ENCODE measurements around the gene ARMH3.
A peak's percentile ranks its signal among the peaks of the same experiment; 100 is the strongest.

ARMH3 gene

GRCh38 chr10:101817337-101818118 lies 238.4 kb downstream of the ARMH3 start:
- TF ChIP-seq CTCF (IDR thresholded peaks at IDR 0.05; ENCODE audit: low read length, missing control alignments): no peak
- peak; percentile 97 for DNase-seq (ENCODE audit: low read depth)
- H3K4me3 ChIP-seq (replicated peaks; ENCODE audit: low read depth, low read length): peak overlapping the region; percentile 77

GRCh38 chr10:101816913-101817336 lies 239.0 kb downstream of the ARMH3 start:
- DNase-seq (ENCODE audit: low read depth): no peak
- TF ChIP-seq CTCF (IDR thresholded peaks at IDR 0.05; ENCODE audit: low read length, missing control alignments): no peak
- peak overlapping the region; percentile 77 for H3K4me3 ChIP-seq (replicated peaks; ENCODE audit: low read depth, low read length)

GRCh38 chr10:101816376-101816775 lies 239.6 kb downstream of the ARMH3 start:
- no peak for DNase-seq (ENCODE audit: low read depth)
- no peak for TF ChIP-seq CTCF (IDR thresholded peaks at IDR 0.05; ENCODE audit: low read length, missing control alignments)
- H3K4me3 ChIP-seq (replicated peaks; ENCODE audit: low read depth, low read length): peak overlapping the region; percentile 77

GRCh38 chr10:101814466-101815071 lies 241.4 kb downstream of the ARMH3 start:
- H3K4me3 ChIP-seq (replicated peaks; ENCODE audit: low read depth, low read length): peak overlapping the region; percentile 77
- no peak for DNase-seq (ENCODE audit: low read depth)
- TF ChIP-seq CTCF (IDR thresholded peaks at IDR 0.05; ENCODE audit: low read length, missing control alignments): no peak

GRCh38 chr10:101812606-101813005 lies 243.4 kb downstream of the ARMH3 start:
- no peak for DNase-seq (ENCODE audit: low read depth)
- H3K4me3 ChIP-seq (replicated peaks; ENCODE audit: low read depth, low read length): no peak overlapping the region
- TF ChIP-seq CTCF (IDR thresholded peaks at IDR 0.05; ENCODE audit: low read length, missing control alignments): no peak

GRCh38 chr10:101807158-101807557 lies 248.8 kb downstream of the ARMH3 start:
- H3K4me3 ChIP-seq (replicated peaks; ENCODE audit: low read depth, low read length): no peak overlapping the region
- TF ChIP-seq CTCF (IDR thresholded peaks at IDR 0.05; ENCODE audit: low read length, missing control alignments): no peak
- DNase-seq (ENCODE audit: low read depth): no peak
